GM12864 (cell line): Measurements from ENCODE around the gene CCL1.

Experiments used
- DNase-seq: peaks from one replicate; pipeline ENCODE4 v3.0.0-alpha.2; 2011; ENCODE audit warnings: low read depth
- H3K4me3 ChIP-seq: 2 replicates; pipeline ENCODE4 v1.5.1; 2011; ENCODE audit warnings: mild to moderate bottlenecking, low read depth, low read length, control low read depth
- TF ChIP-seq, protein P1 (sequence below): IDR thresholded peaks from 2 replicates; pipeline ENCODE4 v1.5.1; 2011; ENCODE audit warnings: low read depth, mild to moderate bottlenecking, moderate library complexity, low read length, control low read depth, inconsistent platforms; ENCODE audit errors: missing control alignments

CCL1 gene

DNA sequence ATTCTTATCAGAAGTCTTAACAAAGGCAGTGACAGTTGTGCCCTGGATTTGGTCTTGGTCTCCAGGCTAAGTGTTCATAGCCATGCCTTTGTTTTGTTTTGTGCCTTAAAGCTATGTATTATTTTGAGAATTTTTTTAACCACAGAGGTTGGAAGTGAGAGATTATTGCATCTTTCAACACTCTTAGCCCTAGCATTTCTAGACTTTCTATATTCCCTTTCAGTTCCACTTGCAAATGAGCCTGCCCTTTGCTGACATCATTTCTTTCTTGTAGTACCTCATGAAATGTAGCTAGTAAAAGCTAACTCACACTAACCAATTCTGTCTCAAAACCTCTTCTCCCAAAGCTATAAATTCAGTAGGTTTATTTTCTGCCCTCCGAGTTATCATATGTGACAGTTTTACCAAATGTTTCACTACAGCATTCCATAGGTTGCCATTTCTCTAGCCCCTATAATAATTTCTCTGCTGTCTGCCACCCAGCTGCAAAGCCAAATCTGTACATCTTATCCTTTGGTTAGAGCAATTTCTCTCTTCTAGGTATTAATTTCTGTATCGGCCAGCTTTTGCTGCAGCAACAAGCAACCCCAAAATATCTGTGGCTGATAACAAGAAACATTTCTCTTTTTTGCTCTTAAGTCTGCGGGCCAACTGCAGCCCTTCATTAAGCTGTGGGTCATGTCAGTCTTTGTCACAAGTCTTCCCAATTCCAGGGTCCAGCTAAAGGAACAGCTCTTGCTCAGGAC is 14.2 kb upstream of the CCL1 start:
- no peak overlapping the region for H3K4me3 ChIP-seq
- TF ChIP-seq, protein P1, sequence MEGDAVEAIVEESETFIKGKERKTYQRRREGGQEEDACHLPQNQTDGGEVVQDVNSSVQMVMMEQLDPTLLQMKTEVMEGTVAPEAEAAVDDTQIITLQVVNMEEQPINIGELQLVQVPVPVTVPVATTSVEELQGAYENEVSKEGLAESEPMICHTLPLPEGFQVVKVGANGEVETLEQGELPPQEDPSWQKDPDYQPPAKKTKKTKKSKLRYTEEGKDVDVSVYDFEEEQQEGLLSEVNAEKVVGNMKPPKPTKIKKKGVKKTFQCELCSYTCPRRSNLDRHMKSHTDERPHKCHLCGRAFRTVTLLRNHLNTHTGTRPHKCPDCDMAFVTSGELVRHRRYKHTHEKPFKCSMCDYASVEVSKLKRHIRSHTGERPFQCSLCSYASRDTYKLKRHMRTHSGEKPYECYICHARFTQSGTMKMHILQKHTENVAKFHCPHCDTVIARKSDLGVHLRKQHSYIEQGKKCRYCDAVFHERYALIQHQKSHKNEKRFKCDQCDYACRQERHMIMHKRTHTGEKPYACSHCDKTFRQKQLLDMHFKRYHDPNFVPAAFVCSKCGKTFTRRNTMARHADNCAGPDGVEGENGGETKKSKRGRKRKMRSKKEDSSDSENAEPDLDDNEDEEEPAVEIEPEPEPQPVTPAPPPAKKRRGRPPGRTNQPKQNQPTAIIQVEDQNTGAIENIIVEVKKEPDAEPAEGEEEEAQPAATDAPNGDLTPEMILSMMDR: no peak
- peak; percentile 59 for DNase-seq

- TF ChIP-seq, protein P1: no peak
- H3K4me3 ChIP-seq: no peak overlapping the region
- no peak for DNase-seq
Observed at GRCh38 chr17:34375426-34375997, 12.5 kb upstream of the CCL1 start.

DNA sequence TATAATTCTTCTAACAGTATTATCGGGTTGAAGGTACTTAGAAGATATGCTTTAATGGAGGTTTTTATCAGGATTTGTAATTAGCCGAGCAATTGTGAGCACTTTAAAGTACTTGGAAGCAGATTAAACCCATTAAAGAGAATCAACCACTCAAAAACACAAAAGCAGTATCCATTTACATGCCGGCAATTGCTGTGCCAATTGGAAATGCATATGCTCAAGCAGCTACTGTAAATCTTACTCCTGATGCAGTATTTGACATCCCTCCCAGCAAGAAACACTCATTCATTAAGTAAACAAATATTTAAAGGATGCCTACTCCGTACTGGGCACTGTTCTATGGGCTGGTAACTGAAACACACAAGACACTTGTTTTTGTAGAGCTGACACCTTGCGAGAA is 11.4 kb upstream of the CCL1 start:
- no peak overlapping the region for H3K4me3 ChIP-seq
- TF ChIP-seq, protein P1: no peak
- DNase-seq: no peak

GRCh38 chr17:34371405-34372100 is 8.5 kb upstream of the CCL1 start:
- DNase-seq: no peak
- H3K4me3 ChIP-seq: no peak overlapping the region
- TF ChIP-seq, protein P1: no peak

GRCh38 chr17:34370997-34371395 is 8.0 kb upstream of the CCL1 start:
- TF ChIP-seq, protein P1: no peak
- no peak for DNase-seq

DNA sequence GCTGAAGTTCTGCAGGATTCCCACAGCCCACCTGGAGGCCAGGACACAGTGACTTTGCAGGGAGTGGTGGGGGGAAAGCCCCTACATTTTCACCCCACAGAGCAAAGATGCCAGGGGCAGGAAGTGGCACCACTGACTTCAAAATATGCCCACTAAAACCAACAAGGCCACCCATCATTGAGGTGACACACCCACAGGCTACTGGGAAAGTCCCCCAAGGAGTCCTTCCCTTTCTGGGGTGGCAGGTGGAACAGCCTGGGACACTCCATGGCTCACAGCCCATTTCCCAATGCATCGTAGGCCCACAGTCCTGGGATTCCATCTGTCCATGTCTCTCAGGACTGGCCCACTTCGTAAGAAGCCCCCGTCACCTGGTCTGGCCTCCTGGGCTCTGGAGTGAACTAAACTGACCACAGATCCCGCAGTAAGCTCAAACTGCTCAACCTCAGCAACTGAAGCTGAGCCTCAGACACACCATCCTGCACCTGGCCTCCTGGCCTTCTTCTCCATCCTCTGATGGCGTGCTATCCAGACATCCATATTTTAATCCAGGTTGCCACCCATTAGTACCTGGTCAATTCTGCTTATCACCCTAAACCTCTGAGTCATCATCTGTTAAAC is 7.5 kb upstream of the CCL1 start:
- H3K4me3 ChIP-seq: no peak overlapping the region
- TF ChIP-seq, protein P1: no peak
- DNase-seq: no peak

More at GRCh38 chr17:34370997-34371395, 8.0 kb upstream of the CCL1 start:
- H3K4me3 ChIP-seq: no peak overlapping the region
